ENCODE results near the gene TC2N.
A peak's percentile ranks its signal among the peaks of the same experiment; 100 is the strongest.
"Not testable (repeated sequence)": the region's sequence is repeated elsewhere in the genome, so short reads cannot be mapped to it uniquely, and the experiment has no call there.

Gene TC2N

DNA sequence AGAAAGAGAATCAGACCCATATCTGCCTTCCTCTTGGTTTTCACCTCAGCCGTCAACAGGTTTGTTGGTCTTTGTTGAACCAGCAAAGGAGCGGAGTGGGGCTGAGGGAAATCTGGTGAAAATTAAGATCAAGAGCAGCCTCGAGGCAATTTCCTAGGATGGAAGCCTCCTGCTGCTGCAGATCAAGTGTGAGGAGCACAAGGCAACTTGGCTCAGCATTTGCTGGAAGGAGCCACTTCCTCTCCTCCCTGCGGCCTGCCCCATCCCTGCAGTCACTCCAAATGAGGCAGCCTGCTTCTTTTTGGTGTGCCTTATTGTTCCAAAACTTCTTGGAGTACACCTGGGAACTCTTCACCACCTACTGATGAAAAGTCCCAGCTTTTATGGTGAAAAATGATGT is 4.9 kb downstream of the TC2N start:
- Mint-ChIP-seq H3K27ac (no peak overlapping the region), H3K36me3 (no peaks in the 10 kb centered on the region), H3K9me3 (no peaks in the 10 kb centered on the region), H3K4me3 (no peak overlapping the region), H3K4me1 (peaks cover 17% of the 10 kb centered on the region), H3K27me3 (peaks cover 11% of the 10 kb centered on the region)
- ATAC-seq = no peak

- no peak for ATAC-seq
- Mint-ChIP-seq H3K4me3 (no peak overlapping the region), H3K27me3 (peaks cover 11% of the 10 kb centered on the region), H3K36me3 (no peaks in the 10 kb centered on the region), H3K27ac (peak overlapping the region; percentile 33), H3K9me3 (no peaks in the 10 kb centered on the region), H3K4me1 (peaks cover 8% of the 10 kb centered on the region)
These were observed 6.2 kb downstream of the TC2N start for GRCh38 chr14:91861091-91861490.

DNA sequence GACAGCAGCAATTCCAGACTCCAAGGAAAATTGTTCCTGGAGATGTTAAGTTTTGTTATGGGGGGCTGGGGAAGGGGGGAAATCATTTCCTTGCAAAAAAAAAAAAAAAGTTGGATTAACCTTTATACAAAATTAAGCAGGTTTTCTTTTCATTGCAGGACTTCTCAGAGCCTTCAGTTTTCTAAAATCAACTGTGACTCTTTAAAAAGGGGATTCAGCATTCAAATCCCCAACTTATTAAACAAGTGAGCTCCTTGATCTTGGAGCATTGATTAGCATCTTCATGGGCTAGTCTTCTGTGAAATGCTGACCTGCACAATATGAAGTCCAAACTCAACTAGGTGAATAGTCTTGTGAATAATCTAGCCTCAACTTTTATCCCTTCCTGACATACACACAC is 7.1 kb downstream of the TC2N start:
- no peaks in the 10 kb centered on the region for H3K9me3 Mint-ChIP-seq
- no peak for ATAC-seq
- H3K27ac Mint-ChIP-seq = no peak overlapping the region
- H3K4me3 Mint-ChIP-seq = no peak overlapping the region
- peaks cover 8% of the 10 kb centered on the region for H3K4me1 Mint-ChIP-seq
- no peaks in the 10 kb centered on the region for H3K36me3 Mint-ChIP-seq
- H3K27me3 Mint-ChIP-seq = peaks cover 11% of the 10 kb centered on the region

GRCh38 chr14:91858536-91859275 is 8.6 kb downstream of the TC2N start:
- peaks cover 11% of the 10 kb centered on the region for H3K27me3 Mint-ChIP-seq
- no peak overlapping the region for H3K27ac Mint-ChIP-seq
- no peak overlapping the region for H3K4me3 Mint-ChIP-seq
- no peaks in the 10 kb centered on the region for H3K36me3 Mint-ChIP-seq
- ATAC-seq = peak; percentile 51
- H3K9me3 Mint-ChIP-seq = no peaks in the 10 kb centered on the region
- H3K4me1 Mint-ChIP-seq = peaks cover 8% of the 10 kb centered on the region

GRCh38 chr14:91857614-91858013 is 9.7 kb downstream of the TC2N start:
- Mint-ChIP-seq H3K4me1 (peaks cover 16% of the 10 kb centered on the region), H3K27me3 (peaks cover 11% of the 10 kb centered on the region), H3K9me3 (no peaks in the 10 kb centered on the region), H3K27ac (no peak overlapping the region), H3K36me3 (no peaks in the 10 kb centered on the region), H3K4me3 (no peak overlapping the region)
- no peak for ATAC-seq

- ATAC-seq = no peak
- no peak overlapping the region for H3K4me3 Mint-ChIP-seq
- peaks cover 6% of the 10 kb centered on the region for H3K27me3 Mint-ChIP-seq
- no peak overlapping the region for H3K27ac Mint-ChIP-seq
- H3K9me3 Mint-ChIP-seq = no peaks in the 10 kb centered on the region
- peaks cover 19% of the 10 kb centered on the region for H3K4me1 Mint-ChIP-seq
- no peaks in the 10 kb centered on the region for H3K36me3 Mint-ChIP-seq
These were observed 12.9 kb downstream of the TC2N start for GRCh38 chr14:91854327-91854934.

GRCh38 chr14:91851563-91851962 is 15.8 kb downstream of the TC2N start:
- Mint-ChIP-seq H3K9me3 (no peaks in the 10 kb centered on the region), H3K36me3 (no peaks in the 10 kb centered on the region), H3K27me3 (no peaks in the 10 kb centered on the region), H3K27ac (peak overlapping the region; percentile 31), H3K4me3 (no peak overlapping the region), H3K4me1 (peaks cover 29% of the 10 kb centered on the region)
- no peak for ATAC-seq

DNA sequence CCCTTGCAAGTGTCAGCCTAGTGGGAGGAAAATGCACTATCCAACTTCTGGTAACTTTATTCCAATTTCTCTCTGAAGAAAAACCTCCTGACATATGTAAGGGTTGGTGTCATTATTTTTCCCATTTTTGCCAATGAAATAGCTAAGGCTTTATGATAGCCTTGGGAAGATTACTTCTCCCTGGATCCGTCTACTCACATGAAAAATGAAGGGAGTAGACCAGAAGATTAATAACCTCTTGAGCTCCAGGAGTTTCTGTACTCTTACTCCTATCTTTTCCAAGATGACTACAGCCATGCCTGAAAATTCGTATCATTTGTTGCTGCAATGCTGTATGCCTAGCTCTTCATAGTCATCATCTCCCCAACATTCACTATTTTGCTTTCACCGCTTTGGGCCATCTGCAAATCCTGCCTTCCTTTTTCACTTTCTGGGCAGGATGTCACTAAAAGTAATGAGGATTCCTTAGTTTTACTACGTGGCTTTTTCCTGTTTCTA is 18.8 kb downstream of the TC2N start:
- Mint-ChIP-seq H3K4me1 (peaks cover 38% of the 10 kb centered on the region), H3K36me3 (no peaks in the 10 kb centered on the region), H3K9me3 (no peaks in the 10 kb centered on the region), H3K27ac (no peak overlapping the region), H3K4me3 (no peak overlapping the region), H3K27me3 (no peaks in the 10 kb centered on the region)
- no peak for ATAC-seq

DNA sequence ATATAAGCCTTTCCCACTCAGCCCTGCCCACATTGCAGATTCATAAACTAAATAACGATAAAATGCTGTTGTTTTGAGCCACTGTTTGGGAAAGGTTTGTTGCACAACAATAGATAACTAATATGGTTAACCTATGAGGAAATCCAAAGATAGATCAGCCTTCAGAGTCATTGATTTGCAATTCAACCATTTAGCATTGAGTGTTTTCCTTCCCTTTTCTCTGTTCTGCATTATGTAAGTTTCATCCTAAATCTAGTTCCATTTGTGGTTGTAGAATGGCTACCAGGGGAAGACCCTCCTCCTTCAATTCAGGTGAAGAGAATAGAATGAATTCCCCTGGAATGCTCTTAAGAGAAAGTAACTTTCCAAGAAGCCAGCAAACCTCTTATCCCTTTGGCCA is 19.6 kb downstream of the TC2N start:
- Mint-ChIP-seq H3K9me3 (no peaks in the 10 kb centered on the region), H3K27me3 (no peaks in the 10 kb centered on the region), H3K4me3 (no peak overlapping the region), H3K36me3 (no peaks in the 10 kb centered on the region), H3K27ac (no peak overlapping the region), H3K4me1 (peaks cover 39% of the 10 kb centered on the region)
- no peak for ATAC-seq

GRCh38 chr14:91845652-91846051 is 21.7 kb downstream of the TC2N start:
- Mint-ChIP-seq H3K27me3 (no peaks in the 10 kb centered on the region), H3K4me3 (no peak overlapping the region), H3K9me3 (no peaks in the 10 kb centered on the region), H3K36me3 (no peaks in the 10 kb centered on the region), H3K27ac (no peak overlapping the region), H3K4me1 (peaks cover 47% of the 10 kb centered on the region)
- ATAC-seq = no peak

GRCh38 chr14:91845056-91845455 is 22.3 kb downstream of the TC2N start:
- not testable (repeated sequence) for H3K27ac Mint-ChIP-seq, H3K36me3 Mint-ChIP-seq

GRCh38 chr14:91844029-91844428 is 23.3 kb downstream of the TC2N start:
- no peak overlapping the region for H3K4me3 Mint-ChIP-seq
- peak overlapping the region; percentile 49 for H3K27ac Mint-ChIP-seq
- no peaks in the 10 kb centered on the region for H3K27me3 Mint-ChIP-seq
- peaks cover 3% of the 10 kb centered on the region for H3K9me3 Mint-ChIP-seq
- H3K4me1 Mint-ChIP-seq = peaks cover 53% of the 10 kb centered on the region
- ATAC-seq = no peak
- H3K36me3 Mint-ChIP-seq = no peaks in the 10 kb centered on the region

More at GRCh38 chr14:91845056-91845455, 22.3 kb downstream of the TC2N start:
- H3K4me1 Mint-ChIP-seq = peaks cover 53% of the 10 kb centered on the region
- not testable (repeated sequence) for H3K4me3 Mint-ChIP-seq, H3K9me3 Mint-ChIP-seq, ATAC-seq, H3K27me3 Mint-ChIP-seq

GRCh38 chr14:91843437-91843836 is 23.9 kb downstream of the TC2N start:
- Mint-ChIP-seq H3K36me3 (no peaks in the 10 kb centered on the region), H3K9me3 (peaks cover 3% of the 10 kb centered on the region), H3K27me3 (no peaks in the 10 kb centered on the region), H3K4me1 (peaks cover 53% of the 10 kb centered on the region), H3K27ac (peak overlapping the region; percentile 49), H3K4me3 (no peak overlapping the region)
- no peak for ATAC-seq

DNA sequence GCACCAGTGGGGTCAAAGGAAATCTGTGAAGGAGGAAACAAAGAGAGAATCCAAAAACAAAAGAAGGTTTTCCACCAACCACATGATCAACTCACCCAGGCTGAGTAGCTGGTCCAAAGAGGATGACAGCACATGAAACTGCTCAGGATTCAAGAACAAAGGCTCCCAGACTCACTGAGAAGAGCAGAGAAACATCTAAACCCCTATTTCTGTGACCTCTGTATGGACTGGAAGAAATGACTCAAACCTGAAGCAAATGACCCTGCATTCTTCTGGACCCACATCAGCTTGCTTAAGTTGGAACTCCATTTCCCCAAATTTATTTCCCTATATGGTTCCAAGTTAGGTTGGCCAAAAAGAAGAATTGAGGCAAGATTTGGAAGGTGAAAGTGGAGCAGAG is 26.3 kb downstream of the TC2N start:
- peak overlapping the region; percentile 65 for H3K27ac Mint-ChIP-seq
- peaks cover 56% of the 10 kb centered on the region for H3K4me1 Mint-ChIP-seq
- H3K27me3 Mint-ChIP-seq = no peaks in the 10 kb centered on the region
- no peaks in the 10 kb centered on the region for H3K36me3 Mint-ChIP-seq
- ATAC-seq = no peak
- H3K4me3 Mint-ChIP-seq = no peak overlapping the region
- peaks cover 3% of the 10 kb centered on the region for H3K9me3 Mint-ChIP-seq

DNA sequence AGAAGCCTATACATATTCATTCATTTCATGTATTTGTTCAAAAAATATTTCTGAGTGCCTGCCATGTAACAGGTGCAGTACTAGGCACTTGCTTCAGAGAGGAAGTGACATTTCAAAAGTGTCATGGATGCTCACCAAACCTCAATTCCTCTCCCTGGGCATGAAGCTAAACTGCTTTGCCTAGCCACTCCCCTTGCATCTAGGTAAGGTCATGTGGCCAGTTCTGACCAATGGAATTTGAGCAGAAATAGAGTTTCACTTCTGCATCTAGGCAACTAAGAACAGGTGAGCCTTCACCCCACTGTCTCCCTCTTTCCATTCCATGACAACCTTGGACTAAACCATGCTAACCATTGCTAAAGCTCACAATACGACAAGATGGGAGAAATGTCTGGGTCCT is 27.6 kb downstream of the TC2N start:
- Mint-ChIP-seq H3K4me1 (peaks cover 68% of the 10 kb centered on the region), H3K27ac (no peak overlapping the region), H3K9me3 (peaks cover 3% of the 10 kb centered on the region), H3K36me3 (no peaks in the 10 kb centered on the region), H3K27me3 (no peaks in the 10 kb centered on the region), H3K4me3 (no peak overlapping the region)
- ATAC-seq = no peak

GRCh38 chr14:91837076-91837475 is 30.3 kb downstream of the TC2N start:
- H3K4me3 Mint-ChIP-seq = peak overlapping the region; percentile 85
- H3K27ac Mint-ChIP-seq = peak overlapping the region; percentile 89
- H3K4me1 Mint-ChIP-seq = peaks cover 59% of the 10 kb centered on the region
- peaks cover 3% of the 10 kb centered on the region for H3K9me3 Mint-ChIP-seq
- H3K27me3 Mint-ChIP-seq = no peaks in the 10 kb centered on the region
- ATAC-seq = no peak
- no peaks in the 10 kb centered on the region for H3K36me3 Mint-ChIP-seq

Measured in stimulated activated memory B cell treated with anti-CD40 and anti-IgM and Interleukin-4, amounts not matched to agents 10 μg/mL and 1 μg/mL and 100 μg/mL, for 72 hours (primary cell).